Cardiac fibroblast (primary cell): ENCODE measurements around the gene TRABD2B.
A peak's percentile ranks its signal among the peaks of the same experiment; 100 is the strongest.

Source experiments
- DNase-seq, 2 donors: peaks; one replicate each; pipeline versions ENCODE4 v3.0.0 to v3.0.0-alpha.2; 2010; ENCODE audit warnings: low read depth in 2 of 2
- H3K4me3 ChIP-seq, 2 donors: replicated peaks in 1 of 2; 1 replicate in 1 of 2; 2 replicates in 1 of 2; pipeline ENCODE4 v1.5.1; 2011; ENCODE audit warnings: low read depth in 2 of 2, low read length in 2 of 2, mild to moderate bottlenecking in 2 of 2, moderate library complexity in 1 of 2
- TF ChIP-seq, protein P1 (sequence below): IDR thresholded peaks from one replicate; pipeline ENCODE4 v1.5.1; 2011; ENCODE audit warnings: low read depth, mild to moderate bottlenecking, low read length, inconsistent platforms

The TRABD2B gene

DNA sequence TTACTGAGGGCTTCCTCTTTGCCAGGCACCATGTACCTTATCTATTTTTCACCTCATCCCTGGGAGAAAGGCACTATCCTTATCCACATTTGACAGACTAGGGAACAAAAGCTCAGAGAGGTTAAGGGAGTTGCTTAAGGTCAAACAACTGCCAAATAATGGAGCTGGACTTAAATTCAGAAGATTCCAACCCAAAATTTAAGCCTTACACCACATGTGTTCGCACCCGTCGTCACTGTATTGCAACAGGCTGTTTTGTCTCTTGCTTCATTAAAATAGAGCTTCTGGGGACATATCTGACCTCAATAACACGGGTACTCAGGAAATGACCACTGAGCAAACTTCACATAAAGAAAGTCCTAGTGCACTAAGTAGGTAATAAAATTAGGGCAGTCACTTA, 62.0 kb downstream of the TRABD2B start:
- TF ChIP-seq, protein P1, sequence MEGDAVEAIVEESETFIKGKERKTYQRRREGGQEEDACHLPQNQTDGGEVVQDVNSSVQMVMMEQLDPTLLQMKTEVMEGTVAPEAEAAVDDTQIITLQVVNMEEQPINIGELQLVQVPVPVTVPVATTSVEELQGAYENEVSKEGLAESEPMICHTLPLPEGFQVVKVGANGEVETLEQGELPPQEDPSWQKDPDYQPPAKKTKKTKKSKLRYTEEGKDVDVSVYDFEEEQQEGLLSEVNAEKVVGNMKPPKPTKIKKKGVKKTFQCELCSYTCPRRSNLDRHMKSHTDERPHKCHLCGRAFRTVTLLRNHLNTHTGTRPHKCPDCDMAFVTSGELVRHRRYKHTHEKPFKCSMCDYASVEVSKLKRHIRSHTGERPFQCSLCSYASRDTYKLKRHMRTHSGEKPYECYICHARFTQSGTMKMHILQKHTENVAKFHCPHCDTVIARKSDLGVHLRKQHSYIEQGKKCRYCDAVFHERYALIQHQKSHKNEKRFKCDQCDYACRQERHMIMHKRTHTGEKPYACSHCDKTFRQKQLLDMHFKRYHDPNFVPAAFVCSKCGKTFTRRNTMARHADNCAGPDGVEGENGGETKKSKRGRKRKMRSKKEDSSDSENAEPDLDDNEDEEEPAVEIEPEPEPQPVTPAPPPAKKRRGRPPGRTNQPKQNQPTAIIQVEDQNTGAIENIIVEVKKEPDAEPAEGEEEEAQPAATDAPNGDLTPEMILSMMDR: no peak
- no peak overlapping the region for H3K4me3 ChIP-seq
- DNase-seq: peak in 1 of 2 donors; percentile 44

DNA sequence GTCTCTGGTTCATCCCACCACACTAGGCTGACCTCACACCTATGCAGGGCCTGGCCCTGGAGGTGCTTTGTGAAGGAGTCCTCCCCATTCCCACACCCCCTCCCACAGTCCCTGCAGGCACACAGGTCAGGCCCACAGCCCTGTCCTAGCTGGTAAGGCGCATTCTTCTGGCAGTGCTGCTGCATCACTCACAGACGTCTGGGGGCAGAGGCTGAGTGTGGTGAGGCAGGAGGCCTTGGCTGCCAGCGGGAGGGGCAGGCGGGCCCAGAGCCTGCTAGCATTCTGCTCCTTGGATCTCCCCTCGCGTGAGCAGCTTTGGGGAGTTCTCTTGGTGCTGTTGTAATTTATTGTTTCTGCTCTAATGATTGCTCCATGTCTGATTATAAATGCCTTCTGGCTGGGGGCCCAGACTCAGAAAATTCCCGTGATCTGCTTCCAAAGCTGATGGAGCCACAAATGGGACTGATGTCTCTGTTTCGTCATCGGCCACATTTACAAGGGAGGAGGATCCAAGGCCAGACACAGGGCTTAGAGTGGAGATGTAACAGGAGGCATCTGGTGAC, 62.9 kb downstream of the TRABD2B start:
- DNase-seq: peak in 1 of 2 donors; percentile 85
- TF ChIP-seq, protein P1: no peak
- H3K4me3 ChIP-seq: no peak overlapping the region

DNA sequence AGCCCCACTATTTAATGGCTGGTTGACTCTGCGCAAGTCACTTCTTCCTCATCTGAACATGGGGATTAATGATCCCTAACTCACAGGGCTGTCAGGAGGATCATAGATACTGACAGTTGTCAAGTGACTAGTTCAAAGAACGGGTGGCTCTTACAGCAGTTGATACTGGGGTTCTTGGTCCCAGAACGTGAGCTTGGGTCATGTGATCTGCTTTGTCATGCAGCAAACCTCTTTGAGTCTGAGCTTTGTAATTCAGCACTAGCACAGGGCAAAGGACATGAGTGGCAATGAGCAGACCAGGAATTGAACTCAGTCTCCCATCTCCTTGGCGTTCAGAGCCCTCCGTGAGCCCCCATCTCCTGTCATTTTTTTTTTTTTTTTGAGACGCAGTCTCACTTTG, 64.4 kb downstream of the TRABD2B start:
- DNase-seq: no peak
- TF ChIP-seq, protein P1: no peak
- no peak overlapping the region for H3K4me3 ChIP-seq

DNA sequence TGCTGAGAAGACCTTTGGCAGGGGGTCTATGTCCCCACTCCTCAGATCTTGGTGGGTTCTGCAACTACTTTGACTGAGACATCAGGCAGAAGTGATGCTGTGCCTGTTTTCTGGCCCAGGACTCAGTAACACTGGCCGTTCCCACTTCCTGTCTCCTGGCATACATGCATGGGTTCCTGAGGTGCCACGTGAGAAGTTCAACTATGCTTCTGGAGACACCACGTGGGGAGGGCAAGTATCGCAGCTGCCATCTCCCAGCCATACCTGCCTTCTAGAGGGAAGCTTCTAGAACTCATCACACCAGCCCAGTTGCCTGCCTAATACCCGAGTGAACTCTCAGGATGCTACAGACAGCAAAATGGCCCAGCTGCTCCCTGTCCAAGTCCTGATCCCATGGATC, 65.8 kb downstream of the TRABD2B start:
- H3K4me3 ChIP-seq: no peak overlapping the region
- TF ChIP-seq, protein P1: no peak
- DNase-seq: no peak

DNA sequence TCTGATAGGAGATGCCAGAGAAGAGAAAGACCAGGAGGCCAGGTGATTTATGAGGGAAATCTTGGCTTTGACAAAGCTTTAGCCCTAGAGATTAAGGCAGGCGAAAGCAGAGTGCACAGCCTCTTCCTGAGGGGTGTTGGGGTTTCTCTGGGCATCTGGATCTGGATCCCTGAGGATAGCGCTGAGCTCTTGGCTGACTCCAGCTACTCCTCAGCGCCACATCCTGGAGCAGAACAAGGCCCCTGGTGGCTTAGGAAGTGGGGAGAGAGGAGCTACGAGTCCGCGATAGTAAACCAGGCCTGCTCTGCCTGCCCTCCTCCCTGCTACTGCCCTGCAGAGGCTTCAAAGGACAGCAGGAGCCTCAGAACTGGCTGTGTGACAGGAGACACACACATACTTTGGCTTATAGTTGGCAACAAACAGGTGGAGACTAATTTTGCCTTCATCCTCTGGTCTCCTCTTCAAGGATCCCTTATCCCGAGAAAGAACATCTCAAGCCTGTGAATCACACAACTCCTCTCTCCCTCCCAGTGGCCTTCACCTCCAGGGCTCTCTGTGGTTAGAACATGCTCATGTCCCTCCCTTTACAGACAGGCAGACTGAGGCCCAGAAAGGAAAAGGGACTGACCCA, 66.9 kb downstream of the TRABD2B start:
- no peak for DNase-seq
- TF ChIP-seq, protein P1: no peak
- H3K4me3 ChIP-seq: no peak overlapping the region

DNA sequence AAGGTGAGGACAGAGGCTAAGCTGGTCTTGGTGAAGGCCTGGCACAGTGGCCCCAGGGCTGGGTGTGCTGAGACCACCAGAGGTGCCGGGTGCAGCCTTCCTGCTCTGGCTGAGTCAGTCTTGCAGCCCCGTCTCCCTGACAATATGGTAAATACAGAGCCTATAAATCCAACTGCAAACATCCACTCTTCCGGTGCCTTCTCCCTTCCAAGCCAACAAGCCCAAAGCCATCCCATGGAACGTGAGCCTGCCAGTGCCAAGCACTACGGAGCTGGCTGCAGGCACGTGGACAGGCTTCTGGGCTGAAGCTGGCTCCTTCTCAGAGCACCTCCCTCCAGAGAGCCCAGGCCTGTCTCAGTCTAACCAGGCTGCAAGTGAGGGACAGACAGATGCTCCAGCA, 70.0 kb downstream of the TRABD2B start:
- no peak for DNase-seq
- TF ChIP-seq, protein P1: no peak
- H3K4me3 ChIP-seq: no peak overlapping the region

DNA sequence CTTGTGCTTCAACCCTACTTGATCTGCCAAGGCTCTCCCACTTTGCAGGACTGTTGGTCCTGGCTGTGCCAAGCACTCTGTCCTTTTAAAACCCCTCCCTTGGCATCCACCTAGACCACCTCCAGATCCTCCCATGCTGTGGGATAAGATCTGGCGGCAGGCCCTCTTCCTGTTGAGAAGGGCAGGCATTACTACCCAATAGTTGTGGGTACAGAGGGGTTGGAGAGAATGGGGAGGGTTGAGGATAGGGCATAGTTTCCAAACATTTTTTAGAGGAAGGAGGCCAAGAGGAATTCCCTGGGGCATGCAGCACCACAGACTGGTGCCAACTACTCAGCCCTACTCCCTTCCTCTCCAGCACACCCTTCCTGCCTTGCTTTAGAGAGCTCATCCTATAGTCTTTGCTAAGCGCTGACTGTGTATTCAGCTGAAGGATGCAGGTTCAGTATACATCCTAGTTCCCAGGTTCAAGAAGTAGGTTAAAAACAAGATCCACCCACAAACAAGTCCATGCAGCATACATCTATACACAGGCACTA, 70.7 kb downstream of the TRABD2B start:
- no peak for DNase-seq
- TF ChIP-seq, protein P1: no peak
- no peak overlapping the region for H3K4me3 ChIP-seq
